ENCODE results near the gene MAP4K3. TPM values are rescaled to one million over a fixed set of nuclear protein-coding genes. Genes with fewer than 3 reads are reported as not detected.

The MAP4K3 gene
- total and polyA plus RNA-seq, 2 of the 8 experiments (the other 6 are each of a cell fraction or from before 2014, with no cell fraction given), result 11.4 to 63.0 TPM

GRCh38 chr2:39395313-39395712 lies 41.8 kb downstream of the MAP4K3 start:
- Histone ChIP-seq H3K23me2 (ENCODE audit: low read depth, low read length) (no peaks in the 10 kb centered on the region), H3K36me3 (ENCODE audit: control insufficient read depth in 2 of 4, insufficient read depth in 4 of 4, low read length in 3 of 4) (no peaks in the 10 kb centered on the region; a peak in 1 of 8 replicates), H3K4ac (replicated peaks; ENCODE audit: insufficient read length, low read depth, low read length) (no peak overlapping the region), H3K9me3 (ENCODE audit: insufficient read depth in 2 of 2, low read depth in 1 of 2, low read length in 1 of 2) (no peaks in the 10 kb centered on the region), H4K8ac (ENCODE audit: extremely low read depth, insufficient read depth, low read length) (no peak overlapping the region), H2BK120ac (replicated peaks; ENCODE audit: low read depth, low read length) (no peak overlapping the region), H2BK15ac (ENCODE audit: low read length) (no peak overlapping the region), H3K14ac (ENCODE audit: insufficient read length) (no peak overlapping the region), H2AFZ (ENCODE audit: low read length) (no peak overlapping the region), H4K91ac (replicated peaks; ENCODE audit: insufficient read length, low read length) (no peak overlapping the region), H2BK5ac (ENCODE audit: low read depth, low read length) (no peak overlapping the region), H2BK12ac (ENCODE audit: low read depth, low read length) (no peak overlapping the region), H2BK20ac (ENCODE audit: low read length) (no peak overlapping the region), H3K79me1 (ENCODE audit: low read depth, low read length) (peaks cover 4% of the 10 kb centered on the region), H3K9ac (replicated peaks in 1 of 4; ENCODE audit: extremely low read depth in 1 of 4, low read depth in 3 of 4, low read length in 3 of 4) (no peak overlapping the region), H4K5ac (ENCODE audit: insufficient read length, low read depth, low read length) (no peak overlapping the region), H3K4me1 (replicated peaks in 1 of 4; ENCODE audit: control insufficient read depth in 3 of 4, insufficient read depth in 4 of 4, low read length in 3 of 4) (peaks cover 0 to 6% (median 2%) of the 10 kb centered on the region in 4 experiments; a peak in 3 of 7 replicates), H3K4me2 (ENCODE audit: insufficient read depth in 1 of 2, low read depth in 2 of 2, low read length in 2 of 2) (no peak overlapping the region), H3K56ac (replicated peaks; ENCODE audit: insufficient read length, low read depth, low read length) (no peak overlapping the region), H2AK5ac (ENCODE audit: low read depth, low read length) (no peak overlapping the region), H3K23ac (ENCODE audit: insufficient read length) (no peak overlapping the region), H3K27ac (ENCODE audit: low read depth, low read length) (no peak overlapping the region), H4K20me1 (replicated peaks in 1 of 2; ENCODE audit: control insufficient read depth in 1 of 2, insufficient read depth in 2 of 2, low read length in 2 of 2) (peaks cover 0 to 1% of the 10 kb centered on the region in 2 experiments), H3K18ac (ENCODE audit: extremely low read depth, low read length) (no peak overlapping the region), H3K4me3 (ENCODE audit: extremely low read depth in 1 of 4, insufficient read depth in 2 of 4, low read depth in 3 of 4, low read length in 4 of 4) (no peak overlapping the region), H3K79me2 (ENCODE audit: control insufficient read depth in 1 of 2, insufficient read depth in 2 of 2, low read length in 2 of 2) (peaks cover 2 to 91% of the 10 kb centered on the region in 2 experiments; a peak in 3 of 4 replicates), H3K27me3 (replicated peaks in 1 of 4; ENCODE audit: control insufficient read depth in 3 of 4, extremely low read depth in 1 of 4, insufficient read depth in 3 of 4, low read length in 3 of 4) (no peaks in the 10 kb centered on the region)
- DNase-seq (ENCODE audit: low read depth in 1 of 2, low spot score in 2 of 2), result no peak
- WGBS, 2 experiments (ENCODE audit: extremely low coverage in 1 of 2, insufficient coverage in 1 of 2, insufficient read length in 1 of 2, insufficient replicate concordance in 2 of 2, low coverage in 1 of 2, low lambda C conversion rate in 2 of 2, missing lambda C conversion rate in 1 of 2), result 92 to 100% methylated on average over 1 to 2 of the region's 2 CpGs
- ChIA-PET CTCF (ENCODE audit: partially characterized antibody) (interaction anchor here (0.6 to 2.3 kb wide), 2 partner anchors 15 to 94 kb away, joined by 3 to 7 read pairs; no protein-coding TSS in a partner anchor), POLR2A (ENCODE audit: partially characterized antibody) (no interaction called here)
- TF ChIP-seq CHD1 (IDR thresholded peaks at IDR 0.05; ENCODE audit: low read depth, low read length) (no peak), POU5F1 (IDR thresholded peaks at IDR 0.05; ENCODE audit: low read depth, low read length) (no peak), CEBPB (IDR thresholded peaks at IDR 0.05; ENCODE audit: low read depth, low read length) (no peak), CREB1 (IDR thresholded peaks at IDR 0.05) (no peak), ATF2 (IDR thresholded peaks at IDR 0.05; ENCODE audit: low read length) (no peak), BRCA1 (IDR thresholded peaks at IDR 0.05; ENCODE audit: low read depth, low read length) (no peak), POLR2AphosphoS5 (IDR thresholded peaks at IDR 0.05; ENCODE audit: low read depth, low read length) (no peak), MAX (IDR thresholded peaks at IDR 0.05) (no peak), RNF2 (IDR thresholded peaks at IDR 0.05; ENCODE audit: borderline replicate concordance, low read depth, low read length, missing control alignments, poor library complexity, severe bottlenecking) (no peak), CTBP2 (IDR thresholded peaks at IDR 0.05; ENCODE audit: borderline replicate concordance, insufficient read depth, insufficient read length, low read length) (no peak), PHF8 (conservative IDR thresholded peaks at IDR 0.05; ENCODE audit: low read depth, low read length) (no peak), SIRT6 (IDR thresholded peaks at IDR 0.05; ENCODE audit: low read length) (no peak)
- FAIRE-seq, result no peak
